GM12878 (cell line): ENCODE measurements around the gene ERI2. TPM values are rescaled to one million over a fixed set of nuclear protein-coding genes. Genes with fewer than 3 reads are reported as not detected.
"Not testable (repeated sequence)": the region's sequence is repeated elsewhere in the genome, so short reads cannot be mapped to it uniquely, and the experiment has no call there.

ENCODE experiments used
- ATAC-seq: fragments of 200-7000 bp; cut with Tn5 transposase; 3 replicates; pipeline ENCODE4 v1.9.1; 2020; ENCODE audit warnings: mild to moderate bottlenecking, moderate library complexity
- BruUV-seq: library from RNA; stranded (reverse); fragments of 400-500 nt; replicated peaks from 2 replicates; lab custom pipeline; 2021; lab: Mats Ljungman, UMichigan
- CTCF ChIA-PET: fragments of 300-600 bp; sonication (Branson Sonifier 250); formaldehyde crosslinking; extraction: SDS; loops from one replicate; lab custom pipeline; 2021; ENCODE audit warnings: inconsistent platforms; lab: Yijun Ruan, JAX
- POLR2A ChIA-PET: fragments of 350-600 bp; formaldehyde crosslinking; extraction: SDS; loops from one replicate; lab custom pipeline; 2021; ENCODE audit warnings: inconsistent platforms; lab: Charles Lee
- RAD21 ChIA-PET: fragments of 300-600 bp; sonication (Branson Sonifier 250); formaldehyde crosslinking; loops from one replicate; lab custom pipeline; 2023; ENCODE audit warnings: antibody characterized with exemption; ENCODE audit not compliant: unreplicated experiment; lab: Charles Lee
- SMC1A ChIA-PET: fragments of 300-600 bp; sonication (Branson Sonifier 250); formaldehyde crosslinking; loops from one replicate; lab custom pipeline; 2023; ENCODE audit not compliant: unreplicated experiment, uncharacterized antibody; lab: Charles Lee
- DNase-seq: peaks from one replicate; pipeline ENCODE4 v3.0.0-alpha.2; 2011; ENCODE audit warnings: low read depth, low spot score
- FAIRE-seq: peaks from 3 replicates; lab custom pipeline; 2011; peaks lifted over from hg19 to GRCh38; lab: Jason Lieb, UNC
- H2AFZ ChIP-seq: 2 replicates; pipeline ENCODE4 v1.6.0; 2011; ENCODE audit warnings: low read depth, low read length, control low read depth; ENCODE audit not compliant: control insufficient read depth
- H3K27ac ChIP-seq: 2 replicates; pipeline ENCODE4 v1.5.1; 2011; ENCODE audit warnings: control low read depth; ENCODE audit not compliant: control insufficient read depth, insufficient read depth
- H3K27me3 ChIP-seq, 2 experiments: replicated peaks in 1 of 2; 2 replicates each; pipeline versions ENCODE4 v1.6.0 to v1.6.1; 2011; ENCODE audit warnings: low read length in 1 of 2; ENCODE audit not compliant: control insufficient read depth in 2 of 2, insufficient read depth in 2 of 2
- H3K36me3 ChIP-seq, 2 experiments: 2 replicates each; pipeline ENCODE4 v1.5.1; 2011; ENCODE audit warnings: low read length in 1 of 2; ENCODE audit not compliant: control insufficient read depth in 2 of 2, insufficient read depth in 2 of 2
- H3K4me1 ChIP-seq: 2 replicates; pipeline ENCODE4 v1.6.1; 2011; ENCODE audit warnings: mild to moderate bottlenecking, low read length, moderate library complexity, mixed read lengths; ENCODE audit not compliant: control insufficient read depth, insufficient read depth
- H3K4me2 ChIP-seq: 2 replicates; pipeline ENCODE4 v1.6.0; 2011; ENCODE audit warnings: control low read depth; ENCODE audit not compliant: control insufficient read depth, insufficient read depth
- H3K4me3 ChIP-seq: fragments of 200-600 bp; sonication (generic); 2 replicates; pipeline ENCODE4 v1.5.1; 2016
- H3K79me2 ChIP-seq: 2 replicates; pipeline ENCODE4 v1.6.0; 2011; ENCODE audit warnings: low read length; ENCODE audit not compliant: control insufficient read depth, insufficient read depth
- H3K9ac ChIP-seq: 2 replicates; pipeline ENCODE4 v1.8.0; 2011; ENCODE audit warnings: low read length, control low read depth, mixed read lengths; ENCODE audit not compliant: control insufficient read depth, insufficient read depth
- H3K9me3 ChIP-seq: replicated peaks from 3 replicates; pipeline ENCODE4 v1.5.1; 2011; ENCODE audit warnings: mild to moderate bottlenecking, low read length; ENCODE audit not compliant: control insufficient read depth, insufficient read depth
- H4K20me1 ChIP-seq: 2 replicates; pipeline ENCODE4 v1.6.0; 2011; ENCODE audit not compliant: control insufficient read depth, insufficient read depth
- EZH2 ChIP-seq: IDR thresholded peaks from 2 replicates; pipeline ENCODE4 v1.6.1; 2012; ENCODE audit warnings: low read depth, mild to moderate bottlenecking, control low read depth, inconsistent platforms, low read length, borderline replicate concordance; ENCODE audit not compliant: control insufficient read depth
- MLLT1 ChIP-seq: fragments of 450-650 bp; IDR thresholded peaks from 2 replicates; pipeline ENCODE4 v1.6.1; 2016; ENCODE audit warnings: mild to moderate bottlenecking
- NRF1 ChIP-seq: conservative IDR thresholded peaks from 2 replicates; pipeline ENCODE4 v1.6.1; 2011; ENCODE audit warnings: mild to moderate bottlenecking, low read depth, low read length, improper control_type of control experiment
- PAX5 ChIP-seq: IDR thresholded peaks from 2 replicates; pipeline ENCODE4 v1.6.1; 2011; ENCODE audit warnings: low read depth, low read length, borderline replicate concordance
- WGBS: methylation state at CpG from one replicate; pipeline ENCODE4 v1.1.6; 2016; ENCODE audit warnings: low lambda C conversion rate; ENCODE audit not compliant: insufficient replicate concordance, insufficient coverage; ENCODE audit errors: missing lambda C conversion rate; 5-methylcytosine and 5-hydroxymethylcytosine counted together
- in situ Hi-C: fragments of 300-500 bp; cut with MboI; formaldehyde crosslinking; loops from 9 replicates; pipeline ENCODE4 v1.14.3; 2018; ENCODE audit warnings: mixed read lengths
- intact Hi-C: fragments of 100-400 bp; cut with micrococcal nuclease; formaldehyde crosslinking; loops from one replicate; pipeline ENCODE4 v1.14.2; 2022; ENCODE audit not compliant: unreplicated experiment
- polyA plus RNA-seq, 11 experiments: library from polyadenylated mRNA; depleted of rRNA in 4 of 11; unstranded in 6 of 11; stranded (reverse) in 5 of 11; fragments of >200 nt; fragmentation: Nextera tagmentation in 4 of 11; fragmentation: Illumina TruSeq in 1 of 11; extraction: Ambion mirVana in 4 of 11; extraction: Trizol in 1 of 11; gene quantifications; 1 replicate in 1 of 11; 2 replicates in 10 of 11; pipeline versions ENCODE4 v1.2.1 to v1.2.3, GENCODE V29; 2011 to 2016; ENCODE audit warnings: inconsistent platforms in 2 of 11, missing spikeins in 2 of 11, low read depth in 1 of 11
- total RNA-seq, 4 experiments: library from RNA; depleted of rRNA in 3 of 4; stranded (reverse); fragments of >200 nt in 3 of 4; fragmentation: Illumina TruSeq in 1 of 4; extraction: Trizol in 1 of 4; gene quantifications; 2 replicates each; pipeline versions ENCODE4 v1.2.1 to v1.2.3, GENCODE V29; 2013 to 2021

Gene ERI2
- total and polyA plus RNA-seq, 10 of the 15 experiments (the other 5 are each of a cell fraction or from before 2014, with no cell fraction given), result 7.7 to 35.5 (median 19.2) TPM

DNA sequence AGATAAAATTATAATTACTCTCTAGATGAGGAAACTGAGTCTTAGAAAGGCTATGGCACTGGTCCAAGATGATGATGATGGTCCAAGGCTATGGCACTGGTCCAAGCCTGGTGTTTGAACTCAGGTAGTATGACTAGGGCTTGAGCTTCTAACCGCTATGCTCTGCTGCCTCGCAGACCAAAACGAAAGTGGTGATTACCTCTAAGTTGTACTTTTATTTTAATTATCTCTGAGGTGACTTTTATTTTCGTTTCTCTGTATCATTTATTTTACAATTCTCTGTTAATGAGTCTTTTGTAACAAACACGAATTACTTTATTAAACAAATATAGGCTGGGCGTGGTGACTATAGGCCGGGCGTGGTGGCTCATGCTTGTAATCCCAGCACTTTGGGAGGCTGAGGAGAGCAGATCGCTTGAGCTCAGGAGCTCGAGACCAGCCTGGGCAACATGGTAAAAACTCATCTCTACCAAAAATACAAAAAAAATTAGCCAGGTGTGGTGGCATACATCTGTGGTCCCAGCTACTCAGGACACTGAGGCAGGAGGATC is 5.7 kb upstream of the ERI2 start:
- BruUV-seq, result no TSS peak
- no peak for DNase-seq
- ChIA-PET RAD21 (no interaction called here), POLR2A (no interaction called here), SMC1A (interaction anchor here (1.0 to 1.1 kb wide), 2 partner anchors 16 to 37 kb away, joined by 3 read pairs; no protein-coding TSS in a partner anchor), CTCF (interaction anchor here (0.8 to 1.3 kb wide), 4 partner anchors 13 to 272 kb away, joined by 3 to 5 read pairs (median 4); no protein-coding TSS in a partner anchor)
- H4K20me1 ChIP-seq, result no peaks in the 10 kb centered on the region
- H3K4me2 ChIP-seq, result no peak overlapping the region
- peak; percentile 18; the same call in 1 of the 3 replicates for ATAC-seq
- H3K9me3 ChIP-seq, result no peaks in the 10 kb centered on the region
- H3K27ac ChIP-seq, result no peak overlapping the region
- H3K79me2 ChIP-seq, result peaks cover 10% of the 10 kb centered on the region
- H2AFZ ChIP-seq, result no peak overlapping the region
- TF ChIP-seq PAX5, result peak; percentile 53; the same call in 1 of the 2 replicates
- no peak for TF ChIP-seq EZH2
- TF ChIP-seq, all 136 proteins: peak for 1
- no peak overlapping the region for H3K9ac ChIP-seq
- no peaks in the 10 kb centered on the region for H3K36me3 ChIP-seq
- 95% methylated on average over 10 of the region's 10 CpGs for WGBS
- no peak overlapping the region for H3K4me3 ChIP-seq
- intact Hi-C loops, result no loop called here
- H3K4me1 ChIP-seq, result peaks cover 7% of the 10 kb centered on the region
- in situ Hi-C loops, result no loop called here
- no peak for FAIRE-seq
- no peaks in the 10 kb centered on the region for H3K27me3 ChIP-seq

DNA sequence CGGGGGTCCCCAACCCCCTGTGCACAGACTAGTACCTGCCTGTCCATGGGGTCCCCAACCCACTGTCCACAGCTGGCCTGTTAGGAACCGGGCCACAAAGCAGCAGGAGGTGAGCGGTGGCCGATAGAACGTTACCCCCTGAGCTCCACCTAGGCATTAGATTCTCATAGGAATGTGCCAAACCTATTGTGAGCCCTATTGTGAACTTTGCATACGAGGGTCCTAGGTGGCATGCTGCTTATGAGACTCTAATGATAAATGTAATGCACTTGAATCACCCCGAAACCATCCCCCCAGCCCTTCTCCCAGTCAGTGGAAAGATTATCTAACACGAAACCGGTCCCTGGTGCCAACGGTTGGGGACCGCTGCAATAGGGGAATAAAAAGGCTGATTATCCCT is 1.6 kb upstream of the ERI2 start:
- H3K27ac ChIP-seq, result peak overlapping the region; percentile 94; the same call in 1 of the 2 replicates
- 92% methylated on average over 11 of the region's 11 CpGs for WGBS
- peaks cover 7% of the 10 kb centered on the region for H3K4me1 ChIP-seq
- H3K27me3 ChIP-seq, result no peaks in the 10 kb centered on the region
- FAIRE-seq (no peak), DNase-seq (no peak), ATAC-seq (no peak)
- no peak for TF ChIP-seq NRF1
- TF ChIP-seq MLLT1, result 0 out of 2 replicates have a peak, but pooled peaks have one; percentile 13
- in situ Hi-C loops (no loop called here), intact Hi-C loops (loop anchor here (2.0 to 5.0 kb wide), 3 partner anchors 39 to 93 kb away; partner anchors contain the start of genes DCUN1D3, LYRM1 and THUMPD1)
- peak overlapping the region; percentile 99; the same call in 1 of the 2 replicates for H3K9ac ChIP-seq
- H3K4me3 ChIP-seq, result peak overlapping the region; percentile 88
- H3K4me2 ChIP-seq, result peak overlapping the region; percentile 85
- CTCF ChIA-PET, result no interaction called here
- no peaks in the 10 kb centered on the region for H3K36me3 ChIP-seq
- no TSS peak for BruUV-seq
- POLR2A ChIA-PET, result no interaction called here
- H3K9me3 ChIP-seq, result no peaks in the 10 kb centered on the region
- H2AFZ ChIP-seq, result no peak overlapping the region
- no peaks in the 10 kb centered on the region for H4K20me1 ChIP-seq
- RAD21 ChIA-PET, result no interaction called here
- SMC1A ChIA-PET, result no interaction called here
- H3K79me2 ChIP-seq, result peaks cover 17% of the 10 kb centered on the region

- Histone ChIP-seq H3K79me2 (peaks cover 17% of the 10 kb centered on the region), H2AFZ (peak overlapping the region; percentile 95), H3K4me2 (peak overlapping the region; percentile 85), H3K27ac (peak overlapping the region; percentile 94), H3K9ac (peak overlapping the region; percentile 99), H3K4me3 (peak overlapping the region; percentile 88)
- ChIA-PET RAD21 (interaction anchor here (1.8 kb wide), 1 partner anchor 43 kb away, joined by 11 read pairs; no protein-coding TSS in a partner anchor), SMC1A (interaction anchor here (1.3 to 1.8 kb wide), 8 partner anchors 11 to 138 kb away, joined by 3 to 7 read pairs (median 4); partner anchors contain the start of genes LYRM1 and THUMPD1), CTCF (interaction anchor here (0.6 to 1.7 kb wide), 9 partner anchors 8 to 114 kb away, joined by 3 to 13 read pairs (median 3); partner anchors contain the start of genes DCUN1D3 and LYRM1), POLR2A (interaction anchor here (1.2 to 1.7 kb wide), 2 partner anchors 65 to 138 kb away, joined by 3 to 4 read pairs; no protein-coding TSS in a partner anchor)
- intact Hi-C loops, result loop anchor here (2.0 to 5.0 kb wide), 3 partner anchors 42 to 95 kb away; partner anchors contain the start of genes DCUN1D3, LYRM1 and THUMPD1
- H3K27me3 ChIP-seq, FAIRE-seq, in situ Hi-C loops, H3K36me3 ChIP-seq, H3K9me3 ChIP-seq, H3K4me1 ChIP-seq, H4K20me1 ChIP-seq, DNase-seq: not testable (repeated sequence)
- WGBS, result 30% methylated on average over 12 of the region's 12 CpGs
- ATAC-seq, result peak; percentile 3
- BruUV-seq, result TSS peak; percentile 89
Measured at GRCh38 chr16:20805684-20806167, 546 bp downstream of the ERI2 start.
